Measurements from ENCODE around the gene UAP1L1. TPM values are rescaled to one million over a fixed set of nuclear protein-coding genes. Genes with fewer than 3 reads are reported as not detected.

The UAP1L1 gene
- total RNA-seq, 4 donors from 2014 or later = 8.1 to 20.7 (median 12.3) TPM

DNA sequence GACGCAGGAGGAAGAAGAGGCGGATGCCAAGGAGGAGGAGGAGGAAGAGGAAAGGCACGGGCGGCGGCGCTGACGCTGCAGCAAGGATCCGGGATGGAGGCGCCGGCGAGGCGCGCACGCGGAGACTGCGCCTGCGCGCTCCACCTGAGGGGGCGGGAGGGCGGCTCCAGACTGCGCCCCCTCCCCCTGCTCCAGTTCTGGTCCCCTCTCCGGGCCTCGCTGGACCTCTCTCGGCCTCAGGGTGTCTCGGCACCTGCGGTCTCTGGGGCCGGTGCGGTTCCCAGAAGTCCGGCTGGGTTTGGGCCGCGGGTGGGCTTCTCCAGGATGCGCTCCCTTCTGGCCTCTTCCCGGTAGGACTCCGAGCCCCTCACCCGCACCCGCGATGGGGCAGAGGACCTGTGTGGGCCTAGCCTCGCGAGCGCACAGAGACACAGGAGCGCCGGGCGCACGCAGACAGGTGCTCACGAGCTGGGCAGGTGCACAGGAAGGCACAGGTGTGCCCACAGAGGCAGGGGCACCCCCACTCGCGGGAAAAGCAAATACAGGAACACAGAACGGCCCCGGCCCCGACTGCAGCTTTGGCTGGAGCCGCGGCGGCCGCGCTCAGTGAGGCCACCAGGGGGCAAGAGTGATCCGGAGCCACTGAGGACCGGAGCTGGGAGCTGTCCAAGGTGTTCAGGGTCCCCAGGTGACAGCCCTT is 31.1 kb upstream of the UAP1L1 start, which contains the start of gene NPDC1:
Gene NPDC1, minus strand, starts transcription at position 90 of the 700 bp plus-strand sequence. CDS start 188 bp downstream, outside the sequence.
- Histone ChIP-seq H3K9me3 (no peaks in the 10 kb centered on the region), H3K27me3 (peaks cover 0 to 19% of the 10 kb centered on the region in 2 donors), H3K4me3 (peak within 1 kb of the TSS; percentile 25 to 76 (median 60)), H3K36me3 (peaks cover 0 to 9% (median 0%) of the 10 kb centered on the region in 3 donors), H3K4me1 (peaks cover 0 to 55% (median 25%) of the 10 kb centered on the region in 4 donors), H3K27ac (peak within 1 kb of the TSS in 3 of 4 donors; percentile 51 to 75 (median 56))
- DNase-seq (ENCODE audit: low spot score in 2 of 2) = peak in 1 of 2 donors; percentile 78
- 0% methylated on average over 33 to 57 of the region's 57 CpGs for WGBS, 2 donors
- TF ChIP-seq EP300 (IDR thresholded peaks at IDR 0.05) (no peak), POLR2A (IDR thresholded peaks at IDR 0.05) (no peak), CTCF (IDR thresholded peaks at IDR 0.05) (peak; percentile 84 to 94 (median 91))

GRCh38 chr9:137048655-137049543 is 28.4 kb upstream of the UAP1L1 start:
- H3K4me3 ChIP-seq = no peak overlapping the region
- no peaks in the 10 kb centered on the region for H3K9me3 ChIP-seq
- H3K27ac ChIP-seq = no peak overlapping the region
- peaks cover 0 to 34% of the 10 kb centered on the region in 2 donors for H3K27me3 ChIP-seq
- WGBS, 2 donors = 55 to 74% methylated on average over 40 to 43 of the region's 72 CpGs
- DNase-seq (ENCODE audit: low spot score in 2 of 2) = no peak
- no peak for TF ChIP-seq EP300 (IDR thresholded peaks at IDR 0.05)
- TF ChIP-seq POLR2A (IDR thresholded peaks at IDR 0.05) = no peak
- TF ChIP-seq CTCF (IDR thresholded peaks at IDR 0.05) = no peak
- H3K4me1 ChIP-seq = peaks cover 0 to 69% (median 33%) of the 10 kb centered on the region in 4 donors
- H3K36me3 ChIP-seq = no peaks in the 10 kb centered on the region

DNA sequence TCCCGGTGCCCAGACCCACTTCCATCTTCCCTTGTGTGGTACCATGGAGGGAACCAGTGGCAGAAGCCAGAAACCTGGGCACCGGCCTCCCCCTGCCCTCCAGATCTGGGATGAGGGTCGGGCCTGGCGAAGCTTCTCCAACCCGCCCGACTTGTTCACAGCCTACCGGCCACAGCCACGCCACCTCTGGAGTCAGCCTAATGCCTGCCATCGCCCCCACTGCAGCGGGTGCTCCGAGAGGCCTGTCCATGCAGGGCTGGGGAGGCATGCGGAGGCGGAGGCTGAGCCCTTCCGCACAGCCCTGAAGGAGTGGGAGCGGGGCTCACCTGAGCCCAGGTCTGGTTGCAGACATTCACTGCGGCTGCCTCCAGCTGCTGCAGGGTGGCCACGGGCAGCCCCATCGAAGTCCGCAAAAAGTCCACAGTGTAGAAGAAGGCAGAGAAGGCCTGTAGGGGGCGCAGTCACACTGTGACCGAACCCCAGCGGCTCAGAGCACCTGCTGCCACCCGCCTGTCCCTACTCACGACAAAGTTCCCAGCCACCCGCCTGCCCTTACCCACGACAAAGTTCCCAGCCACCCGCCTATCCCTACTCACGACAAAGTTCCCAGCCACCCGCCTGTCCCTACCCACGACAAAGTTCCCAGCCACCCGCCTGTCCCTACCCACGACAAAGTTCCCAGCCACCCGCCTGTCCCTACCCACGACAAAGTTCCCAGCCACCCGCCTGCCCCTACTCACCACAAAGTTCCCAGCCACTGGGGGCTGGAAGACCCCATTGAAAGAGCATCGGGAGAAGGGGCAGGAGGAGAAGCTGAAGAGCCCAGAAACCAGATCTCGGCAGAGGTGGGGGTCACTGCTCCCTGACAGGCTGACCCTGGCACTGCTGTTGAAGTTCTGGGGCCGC is 27.5 kb upstream of the UAP1L1 start:
- Histone ChIP-seq H3K9me3 (no peaks in the 10 kb centered on the region), H3K27ac (peak overlapping the region in 1 of 4 donors; percentile 37), H3K36me3 (no peaks in the 10 kb centered on the region), H3K4me1 (peaks cover under 1 to 69% (median 33%) of the 10 kb centered on the region in 4 donors), H3K4me3 (no peak overlapping the region), H3K27me3 (peaks cover 0 to 39% of the 10 kb centered on the region in 2 donors)
- DNase-seq (ENCODE audit: low spot score in 2 of 2) = peak in 1 of 2 donors; percentile 57
- TF ChIP-seq CTCF (IDR thresholded peaks at IDR 0.05) (peak; percentile 35 to 71 (median 41)), POLR2A (IDR thresholded peaks at IDR 0.05) (no peak), EP300 (IDR thresholded peaks at IDR 0.05) (no peak)
- 55 to 60% methylated on average over 25 to 37 of the region's 38 CpGs for WGBS, 2 donors

DNA sequence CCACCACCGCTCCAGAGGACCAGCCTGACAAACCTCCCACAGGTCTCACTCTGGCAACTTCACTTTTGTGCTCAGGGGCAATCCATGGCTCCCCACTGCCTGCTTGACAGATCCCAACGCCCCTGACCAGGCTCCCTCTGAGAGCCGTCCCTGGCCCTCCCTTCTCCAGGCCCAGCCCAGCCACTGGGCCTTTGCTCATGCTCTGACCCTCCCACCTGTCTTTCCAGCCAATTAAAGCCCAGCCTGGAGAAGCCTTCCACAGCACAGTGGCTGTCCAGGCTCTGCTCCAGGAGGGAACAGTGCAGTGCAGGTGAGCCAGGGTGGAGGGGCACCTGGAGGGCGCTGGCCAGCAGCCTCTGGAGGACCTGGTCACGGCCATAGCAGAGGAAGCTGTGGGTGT is 26.7 kb upstream of the UAP1L1 start:
- 65 to 80% methylated on average over 2 to 5 of the region's 5 CpGs for WGBS, 2 donors
- TF ChIP-seq EP300 (IDR thresholded peaks at IDR 0.05) = no peak
- TF ChIP-seq POLR2A (IDR thresholded peaks at IDR 0.05) = no peak
- TF ChIP-seq CTCF (IDR thresholded peaks at IDR 0.05) = no peak
- H3K4me3 ChIP-seq = no peak overlapping the region
- H3K4me1 ChIP-seq = peaks cover 3 to 69% (median 35%) of the 10 kb centered on the region in 4 donors
- H3K27ac ChIP-seq = peak overlapping the region in 1 of 4 donors; percentile 37
- no peak for DNase-seq (ENCODE audit: low spot score in 2 of 2)
- no peaks in the 10 kb centered on the region for H3K9me3 ChIP-seq
- no peaks in the 10 kb centered on the region for H3K36me3 ChIP-seq
- peaks cover 0 to 39% of the 10 kb centered on the region in 2 donors for H3K27me3 ChIP-seq

Measured in tibial nerve (tissue), 4 donors.